ENCODE results near the gene EFCAB6.

Gene EFCAB6

DNA sequence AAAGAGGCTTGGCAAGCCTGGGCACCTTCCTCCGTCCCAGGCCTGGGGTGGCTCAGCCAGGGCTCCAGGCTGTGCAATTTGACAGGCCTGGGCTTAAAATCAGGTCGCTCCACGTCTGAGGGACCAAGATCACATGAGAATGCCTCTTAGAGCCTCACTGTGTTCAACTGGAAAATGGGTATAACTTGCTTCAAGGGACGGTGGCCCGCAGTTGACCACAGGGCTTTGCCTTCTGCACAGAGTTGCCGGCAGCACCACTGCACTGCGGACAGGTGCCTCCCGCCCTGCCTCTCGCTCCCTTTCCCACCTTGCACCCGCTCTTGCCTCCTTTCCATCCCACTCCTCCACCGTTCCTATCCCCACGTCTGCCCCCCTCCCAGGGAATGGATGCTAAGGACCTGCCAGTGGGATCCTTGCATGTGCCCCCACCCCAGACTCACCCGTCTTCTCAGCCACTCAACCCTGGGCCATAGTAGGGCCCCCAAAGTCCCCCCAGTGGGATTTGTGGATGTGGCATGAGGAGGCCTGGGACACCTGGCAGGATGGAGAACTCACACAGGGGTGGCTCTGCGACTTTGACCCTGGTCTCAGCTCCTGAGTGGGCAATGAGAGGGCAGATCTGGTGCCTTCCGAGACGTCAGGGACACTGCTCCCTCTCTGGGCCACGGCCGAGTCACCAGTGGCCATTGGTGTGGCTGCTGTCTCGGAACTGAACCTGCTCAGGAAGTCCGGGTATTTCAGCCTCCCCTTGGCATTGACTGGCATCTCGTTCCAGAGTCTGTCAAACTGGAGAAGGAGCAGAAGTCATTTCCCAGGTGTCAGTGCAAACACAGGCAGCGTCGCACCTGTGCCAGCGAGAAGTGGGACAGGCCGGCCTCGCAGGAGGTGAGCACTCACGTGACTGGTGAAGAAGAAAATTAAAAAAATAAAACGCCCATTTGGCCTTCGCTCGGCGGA lies 272.3 kb downstream of the EFCAB6 start:
- DNase-seq, result no peak

DNA sequence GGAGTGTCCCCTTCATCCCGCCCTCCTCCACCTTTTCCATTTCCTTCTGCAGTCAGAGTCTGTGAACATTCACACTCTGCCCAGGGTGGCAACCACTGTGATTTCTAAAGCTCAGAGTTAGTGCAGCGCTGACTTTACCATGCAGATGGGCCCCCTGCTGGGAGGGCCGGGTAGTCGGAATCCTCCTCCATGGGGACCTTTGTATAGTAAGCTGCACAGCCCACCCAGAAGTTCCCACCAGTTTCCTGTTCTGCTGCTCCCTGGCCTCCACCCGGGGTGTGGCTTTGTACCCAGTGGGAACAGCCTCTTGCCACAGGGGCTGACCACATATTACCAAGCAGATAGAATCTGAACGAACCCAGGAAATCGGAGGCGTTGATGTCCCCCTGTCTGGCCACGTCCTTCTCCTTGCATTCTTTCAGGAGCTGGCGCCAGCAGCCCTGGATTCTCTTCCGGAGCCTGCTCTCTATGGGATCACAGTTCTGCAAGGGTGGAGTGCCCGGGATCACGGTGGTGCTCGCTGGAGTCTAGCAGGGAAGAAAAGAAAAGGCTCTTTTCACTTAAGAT lies 275.0 kb downstream of the EFCAB6 start:
- DNase-seq, result peak; percentile 10 to 12

DNA sequence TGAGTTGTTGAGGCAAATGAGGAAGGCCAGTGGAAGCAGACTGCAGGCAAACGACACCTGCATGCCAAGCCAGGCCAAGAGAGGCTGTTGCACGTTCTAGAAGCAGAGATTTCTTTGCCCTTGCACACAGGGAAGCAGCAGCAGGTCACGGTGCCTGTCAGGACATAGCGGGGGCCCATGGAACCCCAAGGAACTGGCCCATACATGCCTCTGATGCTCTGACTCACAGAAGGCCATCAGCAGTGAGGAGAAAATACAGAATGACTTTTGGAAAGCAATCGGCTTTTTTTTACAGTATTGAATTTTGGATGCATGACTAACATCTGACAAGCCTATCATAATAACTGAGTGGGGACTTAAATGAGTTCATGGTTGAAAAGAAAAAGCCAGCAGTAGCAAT lies 276.4 kb downstream of the EFCAB6 start:
- DNase-seq, result no peak

DNA sequence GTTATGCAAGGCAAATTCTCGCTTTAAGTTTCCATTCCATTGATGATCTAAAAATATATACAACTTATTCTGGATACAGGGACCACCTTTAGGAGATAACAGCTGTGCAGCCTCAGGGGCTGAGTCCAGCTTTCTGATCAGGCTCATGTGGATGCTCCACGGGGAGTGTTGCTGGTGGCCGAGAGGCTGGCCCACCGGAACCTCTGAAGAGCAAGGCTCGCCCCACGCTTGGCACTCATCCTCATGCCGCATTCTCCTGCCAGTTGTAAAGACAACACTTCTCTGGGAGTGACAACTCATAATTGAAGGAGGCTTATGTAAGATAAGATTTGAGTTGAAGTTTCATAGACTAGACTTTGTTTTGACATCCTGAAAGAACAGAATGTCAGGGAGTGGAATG lies 276.8 kb downstream of the EFCAB6 start:
- DNase-seq, result no peak

GRCh38 chr22:43534916-43535315 lies 277.2 kb downstream of the EFCAB6 start:
- no peak for DNase-seq

- DNase-seq, result no peak
These were observed 278.3 kb downstream of the EFCAB6 start for GRCh38 chr22:43533656-43534428.

DNA sequence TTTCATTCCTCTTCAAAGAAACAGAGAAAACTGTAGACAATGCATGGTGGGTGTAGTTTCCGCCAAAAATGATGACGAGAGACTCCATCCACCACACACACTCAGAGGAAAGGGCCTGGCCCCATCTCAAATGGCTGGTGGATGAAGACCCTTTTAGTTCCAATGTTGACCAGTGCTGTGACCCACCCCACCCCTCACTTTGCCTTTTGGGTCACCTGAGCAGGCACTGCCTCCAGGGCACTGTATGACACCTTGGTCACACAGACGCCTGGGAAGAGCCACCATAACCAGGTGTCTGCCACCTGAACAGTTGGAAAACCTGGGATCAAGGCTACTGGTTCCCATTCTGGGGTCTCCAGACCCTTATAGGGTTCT lies 279.0 kb downstream of the EFCAB6 start:
- DNase-seq, result no peak

- no peak for DNase-seq
These were observed 279.6 kb downstream of the EFCAB6 start for GRCh38 chr22:43532301-43533155.

- DNase-seq, result no peak
These were observed 280.5 kb downstream of the EFCAB6 start for GRCh38 chr22:43531651-43532050.

DNA sequence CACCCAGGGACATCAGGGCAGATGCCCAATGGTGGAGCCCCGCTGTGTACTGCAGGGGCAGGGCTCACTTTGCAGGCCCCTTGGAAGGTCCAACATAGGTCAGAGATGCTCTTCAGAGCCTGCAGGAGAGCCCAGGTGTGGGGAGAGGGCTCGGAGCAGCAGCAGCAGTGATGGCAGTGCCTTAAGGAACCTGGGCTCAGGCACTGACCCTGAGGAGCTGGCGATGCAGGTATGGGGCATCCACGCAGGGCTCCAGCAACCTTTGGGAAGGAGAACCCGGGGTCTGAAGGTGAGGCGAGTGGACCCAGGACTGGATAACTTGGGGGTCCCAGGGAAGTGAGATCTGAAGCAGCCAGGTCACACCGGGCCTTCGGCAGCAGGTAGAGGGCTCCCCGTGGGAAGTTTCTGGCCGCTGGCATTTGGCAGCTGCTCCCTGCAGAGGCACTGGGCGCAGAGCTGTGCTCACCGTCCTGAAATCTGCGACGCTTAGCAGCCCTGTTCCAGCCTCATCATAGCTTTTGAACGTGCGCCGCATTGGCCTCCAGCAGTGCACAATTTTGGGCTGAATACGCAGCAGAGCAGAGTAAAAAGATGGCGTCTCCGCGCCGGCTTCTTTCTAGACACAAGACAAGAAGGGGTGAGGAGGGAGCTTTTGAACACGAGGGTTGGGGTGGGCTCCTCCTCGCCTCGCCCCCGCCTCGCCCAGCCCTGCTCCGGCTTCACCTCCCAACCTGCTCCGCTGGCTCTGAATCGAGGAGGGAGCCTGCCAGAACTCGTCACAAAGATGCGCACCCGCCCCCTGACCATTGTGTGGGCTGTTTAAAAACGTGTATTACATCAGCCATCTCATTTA lies 281.5 kb downstream of the EFCAB6 start:
- DNase-seq, result no peak

DNA sequence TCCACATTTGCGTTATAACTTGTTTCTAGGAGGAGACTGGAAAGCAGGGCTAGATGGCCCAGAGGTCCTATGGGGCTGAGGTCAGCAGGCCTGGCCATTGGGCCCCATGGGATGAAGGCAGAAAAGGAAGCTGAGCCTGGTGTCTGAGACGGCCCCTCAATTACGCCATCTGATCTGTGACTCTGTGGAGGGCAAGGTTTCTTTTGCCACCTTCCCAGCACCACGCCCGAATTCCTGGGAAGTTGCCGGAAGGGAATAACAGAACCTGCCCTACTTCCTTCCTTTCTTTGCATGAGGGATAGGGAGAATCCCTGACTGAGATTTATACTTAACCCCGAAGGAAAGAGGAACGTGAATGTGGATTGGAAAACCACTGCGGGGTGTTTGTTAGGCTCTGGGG lies 282.2 kb downstream of the EFCAB6 start:
- no peak for DNase-seq

GRCh38 chr22:43529461-43529860 lies 282.6 kb downstream of the EFCAB6 start:
- no peak for DNase-seq

DNA sequence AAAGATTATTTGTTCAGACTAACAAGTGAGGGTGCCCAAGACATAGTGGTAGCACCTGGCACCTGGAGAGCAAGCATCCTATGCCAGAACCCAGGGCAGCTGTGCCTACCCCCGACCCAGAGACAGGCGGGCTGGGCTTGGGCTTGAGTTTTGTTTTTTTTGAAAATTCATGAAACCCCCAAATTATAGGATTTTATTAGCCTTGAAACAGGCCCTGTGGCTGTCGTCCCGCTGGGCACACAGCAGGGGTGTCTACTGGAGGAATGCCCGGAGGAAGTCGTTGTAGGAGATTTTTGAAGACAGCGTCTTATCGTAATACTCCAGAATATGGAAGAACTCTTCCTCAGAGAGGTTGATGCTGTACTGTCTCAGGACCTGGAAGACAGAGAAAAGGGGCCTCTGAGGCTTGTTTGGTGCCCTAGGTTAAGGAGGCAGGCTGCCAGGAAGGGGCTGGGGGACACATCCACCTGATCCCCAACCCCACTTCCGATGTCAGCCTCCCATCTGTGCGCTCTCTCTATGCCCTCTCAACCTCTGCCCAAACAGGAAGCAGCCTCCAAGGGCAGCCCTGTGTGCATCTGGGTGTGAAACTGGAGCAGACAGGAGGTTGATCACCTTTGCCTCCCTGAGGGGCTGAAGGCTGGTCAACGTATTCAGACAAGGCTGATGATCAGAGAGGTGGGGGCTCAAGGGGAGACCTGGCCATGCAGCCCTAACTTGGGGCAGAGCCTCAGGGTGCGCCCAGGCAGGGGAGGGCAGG lies 283.3 kb downstream of the EFCAB6 start:
- no peak for DNase-seq

GRCh38 chr22:43526946-43527345 lies 285.2 kb downstream of the EFCAB6 start:
- DNase-seq, result no peak

GRCh38 chr22:43526117-43526655 lies 285.9 kb downstream of the EFCAB6 start:
- DNase-seq, result no peak

- DNase-seq, result no peak
These were observed 290.4 kb downstream of the EFCAB6 start for GRCh38 chr22:43521716-43522115.

DNA sequence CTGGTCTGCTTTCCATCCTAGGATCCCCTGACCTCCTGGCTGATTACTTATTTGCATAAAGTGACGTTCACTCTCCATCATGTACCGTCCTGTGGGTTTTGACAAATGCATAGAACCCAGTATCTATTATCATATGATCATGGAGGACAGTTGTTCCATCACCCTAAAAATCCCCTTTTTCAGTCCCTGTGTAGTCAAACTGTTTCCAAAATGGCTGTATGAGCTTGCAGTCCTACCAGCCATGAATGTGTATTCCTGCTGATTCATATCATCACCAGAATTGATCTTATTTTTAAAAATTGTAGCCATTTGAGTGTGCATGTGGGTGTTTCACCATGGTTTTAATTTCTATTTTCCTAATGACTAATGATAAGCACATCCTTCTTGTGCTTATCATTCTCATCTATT lies 291.5 kb downstream of the EFCAB6 start:
- DNase-seq, result no peak

DNA sequence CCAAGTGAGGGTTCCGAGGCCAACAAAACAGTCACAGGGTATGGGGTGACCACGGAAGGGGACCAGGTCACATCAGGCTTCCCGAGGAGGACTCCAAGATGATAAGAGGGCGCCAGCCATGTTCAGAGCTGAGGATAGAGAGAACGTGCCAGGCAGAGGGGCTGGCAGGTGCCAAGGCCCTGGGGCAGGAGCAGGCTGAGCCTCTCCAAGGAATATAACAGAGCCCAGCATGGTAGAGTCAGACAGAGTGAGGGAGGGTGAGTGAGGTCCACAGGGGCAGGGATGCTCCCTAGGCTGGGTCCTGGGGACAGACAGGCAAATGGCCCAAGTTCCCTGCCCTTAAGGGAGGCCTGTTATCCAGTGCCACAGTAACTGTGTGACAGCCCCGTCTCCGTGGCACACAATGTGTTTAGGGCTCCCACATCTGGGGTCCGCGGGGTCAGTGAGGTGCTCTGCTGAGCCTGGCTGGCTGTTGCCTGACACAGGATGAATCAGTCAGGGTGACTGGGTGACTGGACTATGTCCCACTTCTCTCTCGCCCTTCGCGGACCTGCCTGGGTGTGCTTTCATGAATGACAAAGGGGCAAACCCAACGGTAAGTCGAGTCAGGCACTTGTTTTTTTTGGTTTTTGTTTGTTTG lies 295.0 kb downstream of the EFCAB6 start:
- DNase-seq, result no peak

- no peak for DNase-seq
These were observed 295.7 kb downstream of the EFCAB6 start for GRCh38 chr22:43516386-43516785.

DNA sequence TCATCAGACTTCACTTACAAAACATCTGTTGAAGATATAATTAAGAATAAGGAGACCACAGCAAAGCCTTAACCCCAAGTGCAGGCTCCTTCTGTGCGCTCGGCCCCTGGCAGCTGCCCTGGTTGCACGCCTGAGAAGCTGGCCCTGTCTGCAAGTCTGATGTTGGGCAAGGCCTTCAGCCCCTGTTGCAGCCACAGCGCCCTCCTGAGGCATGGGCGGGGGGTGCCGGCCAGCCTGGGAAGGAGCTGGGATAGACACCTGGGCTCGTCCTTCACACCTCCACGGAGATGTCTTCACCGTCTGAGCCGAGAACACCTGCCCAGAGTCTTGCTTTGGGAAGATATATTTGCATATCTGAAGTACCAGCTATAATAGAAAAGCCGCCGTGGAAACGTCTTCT lies 296.2 kb downstream of the EFCAB6 start:
- no peak for DNase-seq
